A549 treated with dexamethasone at 1 μM for 4 hours (cell line): ENCODE results near the gene LCE3C. TPM values are rescaled to one million over a fixed set of nuclear protein-coding genes. Genes with fewer than 3 reads are reported as not detected.

Source experiments
- total RNA-seq: library from RNA; stranded (reverse); fragments of 200-300 nt; extraction: Qiagen RNA extraction; gene quantifications from 5 replicates; pipeline ENCODE4 v1.2.3, GENCODE V29; 2022

The LCE3C gene
- not detected in 5 replicates for total RNA-seq

GRCh38 chr1:152599934-152600333 is at the start of gene LCE3C:
LCE3C (plus strand) TSS chr1:152600234; CDS start chr1:152600732, 498 bp downstream.

GRCh38 chr1:152566681-152567080 is 33.4 kb upstream of the LCE3C start, which contains the start of gene LCE3E:
LCE3E (minus strand) TSS chr1:152566780; CDS start chr1:152566208, 572 bp downstream.

GRCh38 chr1:152580433-152580832 is 19.6 kb upstream of the LCE3C start, which contains the start of gene LCE3D:
LCE3D (minus strand) TSS chr1:152580516; CDS start chr1:152579936, 580 bp downstream.

GRCh38 chr1:152613511-152613910 is 13.5 kb downstream of the LCE3C start, which contains the start of gene LCE3B:
LCE3B (plus strand) TSS chr1:152613811; CDS start chr1:152613811, 0 bp downstream.

GRCh38 chr1:152622803-152623202 is 22.8 kb downstream of the LCE3C start, which contains the start of gene LCE3A:
LCE3A (minus strand) TSS chr1:152623103; CDS start chr1:152623103, 0 bp downstream.

Other genes with a start within 250 kb of the LCE3C start
- gene FLG2, start 240.2 kb upstream of the LCE3C start, total RNA-seq, result not detected in 5 replicates
- not detected in 5 replicates for gene CRNN, start 186.0 kb upstream of the LCE3C start, total RNA-seq
- not detected in 5 replicates for gene LCE5A, start 89.4 kb upstream of the LCE3C start, total RNA-seq
- 0.32 to 0.81 TPM (median 0.43 TPM) in 4 of 5 replicates, not detected in the other for gene CRCT1, start 85.8 kb upstream of the LCE3C start, total RNA-seq
- gene LCE3E, start 33.5 kb upstream of the LCE3C start, total RNA-seq, result 0.24 to 0.26 TPM in 2 of 5 replicates, not detected in the others
- gene LCE3D, start 19.7 kb upstream of the LCE3C start, total RNA-seq, result 2.1 to 4.5 TPM (median 3.6 TPM) in 5 replicates
- gene LCE3B, start 13.6 kb downstream of the LCE3C start, total RNA-seq, result not detected in 5 replicates
- not detected in 5 replicates for gene LCE3A, start 22.9 kb downstream of the LCE3C start, total RNA-seq
- gene LCE2D, start 63.1 kb downstream of the LCE3C start, total RNA-seq, result not detected in 5 replicates
- gene LCE2C, start 75.0 kb downstream of the LCE3C start, total RNA-seq, result not detected in 5 replicates
- not detected in 5 replicates for gene LCE2B, start 85.9 kb downstream of the LCE3C start, total RNA-seq
- gene LCE2A, start 98.1 kb downstream of the LCE3C start, total RNA-seq, result not detected in 5 replicates
- not detected in 5 replicates for gene LCE4A, start 107.9 kb downstream of the LCE3C start, total RNA-seq
- not detected in 5 replicates for gene KPRP, start 157.8 kb downstream of the LCE3C start, total RNA-seq
- gene LCE1F, start 174.9 kb downstream of the LCE3C start, total RNA-seq, result not detected in 5 replicates
- not detected in 5 replicates for gene LCE1E, start 186.0 kb downstream of the LCE3C start, total RNA-seq
- not detected in 5 replicates for gene LCE1D, start 196.5 kb downstream of the LCE3C start, total RNA-seq
- gene LCE1C, start 206.4 kb downstream of the LCE3C start, total RNA-seq, result 0.14 TPM in 1 of 5 replicates, not detected in the others
- 0.08 TPM in 1 of 5 replicates, not detected in the others for gene LCE1B, start 211.7 kb downstream of the LCE3C start, total RNA-seq
- gene LCE1A, start 227.2 kb downstream of the LCE3C start, total RNA-seq, result not detected in 5 replicates
- not detected in 5 replicates for gene LCE6A, start 242.6 kb downstream of the LCE3C start, total RNA-seq